ENCODE measurements around the gene KIF21B.

GRCh38 chr1:201034671-201035070, 11.2 kb upstream of the KIF21B start:
- TF ChIP-seq POLR2A (IDR thresholded peaks at IDR 0.05) (no peak), CTCF (IDR thresholded peaks at IDR 0.05) (no peak)

Measured in thyroid gland (tissue), 4 donors.